SK-N-SH (cell line): Measurements from ENCODE around the gene HYCC2. TPM values are rescaled to one million over a fixed set of nuclear protein-coding genes. Genes with fewer than 3 reads are reported as not detected.

Source experiments
- CTCF ChIA-PET: fragments of 300-600, 350-600 bp; formaldehyde crosslinking; extraction: SDS; loops from one replicate; lab custom pipeline; 2021; lab: Yijun Ruan, JAX
- POLR2A ChIA-PET: fragments of 350-600 bp; sonication (Branson Sonifier 250); formaldehyde crosslinking; extraction: SDS; loops from one replicate; lab custom pipeline; 2020; ENCODE audit warnings: antibody characterized with exemption, inconsistent platforms; lab: Yijun Ruan, JAX
- DNase-seq: peaks from one replicate; pipeline ENCODE4 v3.0.0; 2012
- H2AFZ ChIP-seq: fragments of 200-600 bp; sonication (generic); 2 replicates; pipeline ENCODE4 v1.8.1; 2016; ENCODE audit warnings: antibody characterized with exemption, mild to moderate bottlenecking, low read depth
- H3F3A ChIP-seq: fragments of 200-600 bp; sonication (generic); replicated peaks from 2 replicates; pipeline ENCODE3; 2016; ENCODE audit warnings: antibody characterized with exemption, mild to moderate bottlenecking; ENCODE audit not compliant: insufficient read depth
- H3K27ac ChIP-seq, 2 experiments: fragments of 200-500 bp in 1 of 2; fragments of 200-600 bp in 1 of 2; sonication (Bioruptor generic) in 1 of 2; sonication (generic), shearing (Covaris generic) in 1 of 2; 2 replicates each; pipeline versions ENCODE4 v1.5.1 to v1.6.1; 2014 to 2016; ENCODE audit warnings: low read depth in 2 of 2, inconsistent platforms in 1 of 2, low read length in 1 of 2, mild to moderate bottlenecking in 1 of 2, mixed read lengths in 1 of 2
- H3K27me3 ChIP-seq: fragments of 200-600 bp; sonication (generic), shearing (Covaris generic); 2 replicates; pipeline ENCODE4 v1.6.1; 2016; ENCODE audit warnings: mixed run types; ENCODE audit not compliant: insufficient read depth
- H3K36me3 ChIP-seq, 2 experiments: fragments of 200-500 bp in 1 of 2; fragments of 200-600 bp in 1 of 2; sonication (Bioruptor generic) in 1 of 2; sonication (generic) in 1 of 2; replicated peaks in 1 of 2; 2 replicates each; pipeline versions ENCODE3 to v1.5.1; 2014 to 2016; ENCODE audit warnings: low read length in 1 of 2, mild to moderate bottlenecking in 1 of 2; ENCODE audit not compliant: insufficient read depth in 2 of 2, control insufficient read depth in 1 of 2
- H3K4me1 ChIP-seq, 2 experiments: fragments of 200-500 bp in 1 of 2; fragments of 200-600 bp in 1 of 2; sonication (Bioruptor generic) in 1 of 2; sonication (generic), shearing (Covaris generic) in 1 of 2; 2 replicates each; pipeline versions ENCODE4 v1.5.1 to v1.6.1; 2014 to 2016; ENCODE audit warnings: low read depth in 1 of 2, low read length in 1 of 2, mixed run types in 1 of 2; ENCODE audit not compliant: insufficient read depth in 2 of 2, control insufficient read depth in 1 of 2
- H3K4me2 ChIP-seq: fragments of 200-600 bp; sonication (generic), shearing (Covaris generic); 2 replicates; pipeline ENCODE4 v1.6.1; 2017; ENCODE audit warnings: mixed run types
- H3K4me3 ChIP-seq, 2 experiments: fragments of 200-500 bp in 1 of 2; fragments of 200-600 bp in 1 of 2; sonication (Bioruptor generic) in 1 of 2; sonication (generic), shearing (Covaris generic) in 1 of 2; 2 replicates each; pipeline versions ENCODE4 v1.5.1 to v1.8.1; 2014 to 2016; ENCODE audit warnings: low read depth in 2 of 2, inconsistent platforms in 1 of 2, low read length in 1 of 2, mild to moderate bottlenecking in 1 of 2, mixed read lengths in 1 of 2, moderate library complexity in 1 of 2
- H3K79me2 ChIP-seq: fragments of 200-600 bp; sonication (generic); 2 replicates; pipeline ENCODE4 v1.8.1; 2017; ENCODE audit warnings: mild to moderate bottlenecking; ENCODE audit not compliant: insufficient read depth
- H3K9ac ChIP-seq: fragments of 200-600 bp; sonication (generic); 2 replicates; pipeline ENCODE4 v1.6.1; 2017; ENCODE audit warnings: mixed run types
- H3K9me2 ChIP-seq: fragments of 200-600 bp; sonication (generic); 2 replicates; pipeline ENCODE4 v1.6.1; 2017; ENCODE audit warnings: mixed run types
- H3K9me3 ChIP-seq: fragments of 200-600 bp; sonication (generic); 2 replicates; pipeline ENCODE4 v1.6.1; 2017; ENCODE audit warnings: mixed run types, mild to moderate bottlenecking, moderate library complexity
- H4K20me1 ChIP-seq: fragments of 200-600 bp; sonication (generic); 2 replicates; pipeline ENCODE4 v1.6.1; 2017; ENCODE audit warnings: mild to moderate bottlenecking, mixed run types; ENCODE audit not compliant: insufficient read depth
- EZH2phosphoT487 ChIP-seq: fragments of 200-600 bp; sonication (generic); IDR thresholded peaks from 2 replicates; pipeline ENCODE4 v1.6.1; 2017; ENCODE audit warnings: low read depth, mixed run types, mild to moderate bottlenecking, antibody characterized with exemption, moderate library complexity, borderline replicate concordance
- FOXM1 ChIP-seq: IDR thresholded peaks from 2 replicates; pipeline ENCODE4 v1.4.0; 2012; ENCODE audit warnings: low read depth, mild to moderate bottlenecking
- GABPA ChIP-seq: IDR thresholded peaks from 2 replicates; pipeline ENCODE4 v1.4.0; 2012; ENCODE audit warnings: low read depth, mild to moderate bottlenecking
- IRF3 ChIP-seq: fragments of 150-350 bp; IDR thresholded peaks from 2 replicates; pipeline ENCODE4 v1.6.1; 2016; ENCODE audit warnings: mild to moderate bottlenecking, low read depth, low read length
- JUND ChIP-seq: IDR thresholded peaks from 2 replicates; pipeline ENCODE4 v1.4.0; 2012
- MEF2A ChIP-seq: IDR thresholded peaks from 2 replicates; pipeline ENCODE4 v1.4.0; 2012; ENCODE audit warnings: low read depth, borderline replicate concordance
- RAD21 ChIP-seq: IDR thresholded peaks from 2 replicates; pipeline ENCODE4 v1.6.1; 2012; ENCODE audit warnings: mild to moderate bottlenecking, low read length
- RCOR1 ChIP-seq: fragments of 150-350 bp; IDR thresholded peaks from 2 replicates; pipeline ENCODE4 v1.6.1; 2017; ENCODE audit warnings: antibody characterized with exemption, low read length
- RFX5 ChIP-seq: IDR thresholded peaks from 2 replicates; pipeline ENCODE4 v1.6.1; 2012; ENCODE audit warnings: mild to moderate bottlenecking, improper control_type of control experiment, low read length
- RXRA ChIP-seq: IDR thresholded peaks from 2 replicates; pipeline ENCODE4 v1.4.0; 2012; ENCODE audit warnings: low read depth, mild to moderate bottlenecking, borderline replicate concordance
- WGBS: methylation state at CpG from one replicate; pipeline ENCODE4 v1.1.6; 2017; ENCODE audit warnings: low lambda C conversion rate; 5-methylcytosine and 5-hydroxymethylcytosine counted together
- polyA plus RNA-seq, 3 experiments: library from polyadenylated mRNA; depleted of rRNA; stranded (reverse); fragments of >200 nt; gene quantifications; 2 replicates each; pipeline ENCODE4 v1.2.3, GENCODE V29; 2012
- TF ChIP-seq, protein P1 (sequence below): IDR thresholded peaks from 2 replicates; pipeline ENCODE4 v1.4.0; 2012; ENCODE audit warnings: low read depth
- TF ChIP-seq, protein P2 (sequence below): fragments of 200-600 bp; sonication (generic); IDR thresholded peaks from 2 replicates; pipeline ENCODE4 v1.6.1; 2017; ENCODE audit warnings: antibody characterized with exemption, mild to moderate bottlenecking, moderate library complexity
- TF ChIP-seq, protein P3 (sequence below): IDR thresholded peaks from 2 replicates; pipeline ENCODE4 v1.4.0; 2012; ENCODE audit warnings: low read depth, borderline replicate concordance

Gene HYCC2
- polyA plus RNA-seq, 1 of the 3 experiments (the other 2 are of a cell fraction) = 1.2 TPM

DNA sequence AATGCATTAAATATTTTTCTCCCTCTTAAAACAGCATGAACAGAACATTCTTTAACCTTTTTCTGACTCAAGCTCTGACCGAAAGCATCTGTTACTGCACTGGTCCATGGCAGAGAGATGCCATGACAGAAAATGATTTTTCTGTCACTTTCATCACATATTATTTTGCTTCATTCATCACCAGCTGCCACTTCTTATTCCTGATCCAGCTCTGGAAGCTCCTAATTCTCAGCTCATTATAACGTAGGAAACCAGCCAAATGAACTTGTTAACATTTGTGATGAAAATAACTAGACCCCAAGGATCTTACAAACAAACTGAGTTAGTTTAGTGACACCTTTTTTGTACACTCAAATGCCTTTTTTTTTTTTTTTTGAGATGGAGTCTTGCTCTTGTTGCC, 36.9 kb upstream of the HYCC2 start (continued):
- TF ChIP-seq IRF3 = no peak
- no peak for TF ChIP-seq JUND
- TF ChIP-seq RFX5 = no peak
- TF ChIP-seq, protein P1, sequence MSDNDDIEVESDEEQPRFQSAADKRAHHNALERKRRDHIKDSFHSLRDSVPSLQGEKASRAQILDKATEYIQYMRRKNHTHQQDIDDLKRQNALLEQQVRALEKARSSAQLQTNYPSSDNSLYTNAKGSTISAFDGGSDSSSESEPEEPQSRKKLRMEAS = no peak
- no peak for TF ChIP-seq RAD21

GRCh38 chr2:201107624-201108023, 36.2 kb upstream of the HYCC2 start:
- Histone ChIP-seq H3K4me3 (no peak overlapping the region), H3K4me2 (no peak overlapping the region), H3K9ac (no peak overlapping the region), H2AFZ (no peak overlapping the region), H3F3A (no peaks in the 10 kb centered on the region), H3K36me3 (no peaks in the 10 kb centered on the region), H3K27me3 (no peaks in the 10 kb centered on the region), H3K27ac (no peak overlapping the region), H4K20me1 (no peaks in the 10 kb centered on the region), H3K4me1 (no peaks in the 10 kb centered on the region), H3K9me2 (no peaks in the 10 kb centered on the region), H3K9me3 (no peaks in the 10 kb centered on the region), H3K79me2 (no peaks in the 10 kb centered on the region)
- POLR2A ChIA-PET = no interaction called here
- no peak for DNase-seq
- TF ChIP-seq RCOR1 (no peak), GABPA (no peak), RXRA (no peak), MEF2A (no peak), JUND (no peak), EZH2phosphoT487 (no peak), FOXM1 (no peak)
- TF ChIP-seq, protein P2, sequence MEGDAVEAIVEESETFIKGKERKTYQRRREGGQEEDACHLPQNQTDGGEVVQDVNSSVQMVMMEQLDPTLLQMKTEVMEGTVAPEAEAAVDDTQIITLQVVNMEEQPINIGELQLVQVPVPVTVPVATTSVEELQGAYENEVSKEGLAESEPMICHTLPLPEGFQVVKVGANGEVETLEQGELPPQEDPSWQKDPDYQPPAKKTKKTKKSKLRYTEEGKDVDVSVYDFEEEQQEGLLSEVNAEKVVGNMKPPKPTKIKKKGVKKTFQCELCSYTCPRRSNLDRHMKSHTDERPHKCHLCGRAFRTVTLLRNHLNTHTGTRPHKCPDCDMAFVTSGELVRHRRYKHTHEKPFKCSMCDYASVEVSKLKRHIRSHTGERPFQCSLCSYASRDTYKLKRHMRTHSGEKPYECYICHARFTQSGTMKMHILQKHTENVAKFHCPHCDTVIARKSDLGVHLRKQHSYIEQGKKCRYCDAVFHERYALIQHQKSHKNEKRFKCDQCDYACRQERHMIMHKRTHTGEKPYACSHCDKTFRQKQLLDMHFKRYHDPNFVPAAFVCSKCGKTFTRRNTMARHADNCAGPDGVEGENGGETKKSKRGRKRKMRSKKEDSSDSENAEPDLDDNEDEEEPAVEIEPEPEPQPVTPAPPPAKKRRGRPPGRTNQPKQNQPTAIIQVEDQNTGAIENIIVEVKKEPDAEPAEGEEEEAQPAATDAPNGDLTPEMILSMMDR = no peak
- WGBS = 92% methylated on average over 2 of the region's 2 CpGs
- CTCF ChIA-PET = interaction anchor here (1.3 kb wide), 1 partner anchor 10 kb away, joined by 4 read pairs; no protein-coding TSS in a partner anchor

DNA sequence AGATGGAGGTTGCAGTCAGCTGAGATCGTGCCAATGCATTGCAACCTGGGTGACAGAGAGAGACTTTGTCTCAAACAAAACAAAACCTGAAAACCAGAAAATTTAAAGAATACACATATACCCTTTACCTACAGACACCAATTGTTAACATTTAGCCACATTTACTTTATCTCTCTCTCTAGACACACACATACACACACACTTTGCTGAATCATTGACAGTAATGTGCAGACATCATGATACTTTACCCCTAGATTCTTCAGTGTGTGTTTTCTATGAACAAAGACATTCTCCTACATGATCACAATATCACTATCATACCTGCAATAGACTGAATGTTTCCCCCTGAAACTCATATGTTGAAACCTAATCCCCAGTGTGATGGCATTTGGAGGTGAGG, 34.3 kb upstream of the HYCC2 start:
- ChIA-PET CTCF (interaction anchor here (0.6 to 1.6 kb wide), 3 partner anchors 9 to 52 kb away, joined by 3 to 4 read pairs (median 3); no protein-coding TSS in a partner anchor), POLR2A (no interaction called here)
- 100% methylated on average over 1 of the region's 1 CpG for WGBS
- Histone ChIP-seq H3F3A (no peaks in the 10 kb centered on the region), H3K9me3 (no peaks in the 10 kb centered on the region), H3K36me3 (no peaks in the 10 kb centered on the region), H3K9ac (no peak overlapping the region), H4K20me1 (no peaks in the 10 kb centered on the region), H3K4me2 (no peak overlapping the region), H3K4me3 (no peak overlapping the region), H3K9me2 (no peaks in the 10 kb centered on the region), H3K4me1 (no peaks in the 10 kb centered on the region), H3K79me2 (no peaks in the 10 kb centered on the region), H3K27me3 (no peaks in the 10 kb centered on the region), H2AFZ (no peak overlapping the region), H3K27ac (no peak overlapping the region)
- TF ChIP-seq, protein P3, sequence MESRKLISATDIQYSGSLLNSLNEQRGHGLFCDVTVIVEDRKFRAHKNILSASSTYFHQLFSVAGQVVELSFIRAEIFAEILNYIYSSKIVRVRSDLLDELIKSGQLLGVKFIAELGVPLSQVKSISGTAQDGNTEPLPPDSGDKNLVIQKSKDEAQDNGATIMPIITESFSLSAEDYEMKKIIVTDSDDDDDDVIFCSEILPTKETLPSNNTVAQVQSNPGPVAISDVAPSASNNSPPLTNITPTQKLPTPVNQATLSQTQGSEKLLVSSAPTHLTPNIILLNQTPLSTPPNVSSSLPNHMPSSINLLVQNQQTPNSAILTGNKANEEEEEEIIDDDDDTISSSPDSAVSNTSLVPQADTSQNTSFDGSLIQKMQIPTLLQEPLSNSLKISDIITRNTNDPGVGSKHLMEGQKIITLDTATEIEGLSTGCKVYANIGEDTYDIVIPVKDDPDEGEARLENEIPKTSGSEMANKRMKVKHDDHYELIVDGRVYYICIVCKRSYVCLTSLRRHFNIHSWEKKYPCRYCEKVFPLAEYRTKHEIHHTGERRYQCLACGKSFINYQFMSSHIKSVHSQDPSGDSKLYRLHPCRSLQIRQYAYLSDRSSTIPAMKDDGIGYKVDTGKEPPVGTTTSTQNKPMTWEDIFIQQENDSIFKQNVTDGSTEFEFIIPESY = no peak
- TF ChIP-seq, protein P2 = no peak
- no peak for DNase-seq
